ENCODE measurements around the gene NAGLU. TPM values are rescaled to one million over a fixed set of nuclear protein-coding genes. Genes with fewer than 3 reads are reported as not detected.

Gene NAGLU
- total RNA-seq, 1 donor from 2014 or later = 6.2 TPM

GRCh38 chr17:42547001-42547461 lies 11.0 kb downstream of the NAGLU start:
- Histone ChIP-seq H3K79me2 (ENCODE audit: low read depth) (no peaks in the 10 kb centered on the region), H3K36me3 (no peaks in the 10 kb centered on the region), H3K9ac (no peak overlapping the region), H3K27me3 (no peaks in the 10 kb centered on the region), H3K27ac (no peak overlapping the region), H3K4me1 (peaks cover 6% of the 10 kb centered on the region), H4K20me1 (ENCODE audit: low read depth) (peaks cover 5% of the 10 kb centered on the region), H3K4me2 (no peak overlapping the region), H2AFZ (replicated peaks) (no peak overlapping the region), H3K4me3 (no peak overlapping the region), H3F3A (ENCODE audit: low read depth) (peaks cover 20% of the 10 kb centered on the region), H3K9me3 (ENCODE audit: low read depth) (no peaks in the 10 kb centered on the region)
- H3K27me3 Mint-ChIP-seq (ENCODE audit: insufficient read depth, low read depth) = peaks cover 5% of the 10 kb centered on the region
- no peak overlapping the region for H3K27ac Mint-ChIP-seq
- TF ChIP-seq EZH2phosphoT487 (IDR thresholded peaks at IDR 0.05) (no peak), EZH2 (IDR thresholded peaks at IDR 0.05) (no peak), CTCF (IDR thresholded peaks at IDR 0.05) (no peak)
- peaks cover 14% of the 10 kb centered on the region for H3K4me1 Mint-ChIP-seq
- peaks cover 2% of the 10 kb centered on the region for H3K36me3 Mint-ChIP-seq
- DNase-seq (ENCODE audit: low spot score) = no peak
- no peak overlapping the region for H3K4me3 Mint-ChIP-seq
- H3K9me3 Mint-ChIP-seq = no peaks in the 10 kb centered on the region

- Histone ChIP-seq H3K4me3 (no peak overlapping the region), H3K4me2 (peak overlapping the region; percentile 65)
- H3K4me1 Mint-ChIP-seq = peaks cover 14% of the 10 kb centered on the region
Measured at GRCh38 chr17:42547698-42548069, 11.6 kb downstream of the NAGLU start.

DNA sequence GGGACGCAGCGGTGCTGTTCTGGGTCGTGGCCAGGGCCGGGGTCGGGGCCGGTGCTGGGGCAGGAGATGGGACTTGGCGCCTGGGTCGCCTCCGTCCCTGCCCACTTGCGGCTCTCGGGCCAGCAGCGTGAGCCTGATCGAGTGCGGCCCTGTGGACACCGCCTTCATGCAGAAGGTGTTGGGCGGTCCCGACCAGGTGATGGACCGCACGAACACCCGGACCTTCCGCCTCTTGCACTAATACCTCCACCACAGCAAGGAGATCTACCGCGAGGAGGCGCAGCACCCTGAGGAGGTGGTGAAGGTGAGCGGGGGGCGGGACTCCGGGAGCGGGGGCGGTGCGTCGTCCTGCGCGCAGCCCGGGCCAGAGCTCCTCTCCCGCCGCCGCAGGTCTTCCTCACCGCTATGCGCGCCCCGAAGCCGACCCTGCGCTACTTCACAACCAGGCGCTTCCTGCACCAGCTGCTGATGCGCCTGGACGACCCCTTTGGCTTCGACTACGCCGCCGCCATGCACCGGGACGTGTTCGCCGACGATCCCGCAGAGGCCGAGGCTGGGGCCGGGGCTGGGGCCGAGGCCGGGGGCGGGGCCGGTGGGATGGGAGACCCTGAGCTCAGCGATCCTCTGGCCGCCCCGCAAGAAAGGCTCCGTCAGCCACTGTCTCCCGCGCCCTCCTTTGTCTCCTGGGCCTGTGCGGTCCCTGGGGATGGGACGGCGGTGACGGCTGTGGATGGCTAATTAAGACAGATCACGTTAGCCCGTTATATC lies 12.2 kb downstream of the NAGLU start:
- H3K27me3 Mint-ChIP-seq (ENCODE audit: insufficient read depth, low read depth) = peaks cover 5% of the 10 kb centered on the region
- H3K4me3 ChIP-seq = peak overlapping the region; percentile 56
- H3K9ac ChIP-seq = no peak overlapping the region

More at GRCh38 chr17:42547698-42548069, 11.6 kb downstream of the NAGLU start:
- Histone ChIP-seq H3K27me3 (no peaks in the 10 kb centered on the region), H3K9ac (no peak overlapping the region), H4K20me1 (ENCODE audit: low read depth) (peaks cover 5% of the 10 kb centered on the region), H3K4me1 (peaks cover 6% of the 10 kb centered on the region), H3F3A (ENCODE audit: low read depth) (peaks cover 20% of the 10 kb centered on the region), H2AFZ (replicated peaks) (no peak overlapping the region), H3K27ac (no peak overlapping the region), H3K9me3 (ENCODE audit: low read depth) (no peaks in the 10 kb centered on the region), H3K36me3 (no peaks in the 10 kb centered on the region), H3K79me2 (ENCODE audit: low read depth) (no peaks in the 10 kb centered on the region)
- Mint-ChIP-seq H3K4me3 (no peak overlapping the region), H3K36me3 (peaks cover 2% of the 10 kb centered on the region), H3K27me3 (ENCODE audit: insufficient read depth, low read depth) (peaks cover 5% of the 10 kb centered on the region), H3K9me3 (no peaks in the 10 kb centered on the region), H3K27ac (no peak overlapping the region)
- TF ChIP-seq CTCF (IDR thresholded peaks at IDR 0.05) = no peak
- TF ChIP-seq EZH2 (IDR thresholded peaks at IDR 0.05) = no peak
- no peak for DNase-seq (ENCODE audit: low spot score)

More for the DNA sequence above, 12.2 kb downstream of the NAGLU start:
- Mint-ChIP-seq H3K9me3 (no peaks in the 10 kb centered on the region), H3K4me1 (peaks cover 15% of the 10 kb centered on the region), H3K27ac (no peak overlapping the region), H3K36me3 (peaks cover 2% of the 10 kb centered on the region), H3K4me3 (peak overlapping the region; percentile 65)
- peak overlapping the region; percentile 65 for H3K4me2 ChIP-seq
- no peaks in the 10 kb centered on the region for H3K36me3 ChIP-seq
- H3K79me2 ChIP-seq (ENCODE audit: low read depth) = no peaks in the 10 kb centered on the region
- peaks cover 6% of the 10 kb centered on the region for H3K4me1 ChIP-seq
- peak; percentile 90 for DNase-seq (ENCODE audit: low spot score)
- no peak overlapping the region for H2AFZ ChIP-seq (replicated peaks)
- H3K27ac ChIP-seq = no peak overlapping the region
- TF ChIP-seq CTCF (IDR thresholded peaks at IDR 0.05) (peak; percentile 59), EZH2 (IDR thresholded peaks at IDR 0.05) (no peak), EZH2phosphoT487 (IDR thresholded peaks at IDR 0.05) (peak; percentile 7)
- no peaks in the 10 kb centered on the region for H3K27me3 ChIP-seq
- peaks cover 22% of the 10 kb centered on the region for H3F3A ChIP-seq (ENCODE audit: low read depth)
- peaks cover 9% of the 10 kb centered on the region for H4K20me1 ChIP-seq (ENCODE audit: low read depth)
- no peaks in the 10 kb centered on the region for H3K9me3 ChIP-seq (ENCODE audit: low read depth)
